SU-DHL-6 (cell line): ENCODE measurements around the gene ANAPC2.

Experiments used
- EZH2phosphoT487 ChIP-seq: fragments of 200-600 bp; sonication (generic), shearing (Covaris generic); conservative IDR thresholded peaks from 2 replicates; pipeline ENCODE4 v1.6.1; 2018; ENCODE audit warnings: mild to moderate bottlenecking, antibody characterized with exemption, low read length, moderate library complexity, mixed read lengths
- TF ChIP-seq, protein P1 (sequence below): fragments of 200-600 bp; sonication (generic); IDR thresholded peaks from one replicate; pipeline ENCODE4 v1.5.1; 2017; ENCODE audit warnings: antibody characterized with exemption, mild to moderate bottlenecking, low read length, moderate library complexity; ENCODE audit not compliant: insufficient read depth, poor library complexity, severe bottlenecking

- TF ChIP-seq, protein P1, sequence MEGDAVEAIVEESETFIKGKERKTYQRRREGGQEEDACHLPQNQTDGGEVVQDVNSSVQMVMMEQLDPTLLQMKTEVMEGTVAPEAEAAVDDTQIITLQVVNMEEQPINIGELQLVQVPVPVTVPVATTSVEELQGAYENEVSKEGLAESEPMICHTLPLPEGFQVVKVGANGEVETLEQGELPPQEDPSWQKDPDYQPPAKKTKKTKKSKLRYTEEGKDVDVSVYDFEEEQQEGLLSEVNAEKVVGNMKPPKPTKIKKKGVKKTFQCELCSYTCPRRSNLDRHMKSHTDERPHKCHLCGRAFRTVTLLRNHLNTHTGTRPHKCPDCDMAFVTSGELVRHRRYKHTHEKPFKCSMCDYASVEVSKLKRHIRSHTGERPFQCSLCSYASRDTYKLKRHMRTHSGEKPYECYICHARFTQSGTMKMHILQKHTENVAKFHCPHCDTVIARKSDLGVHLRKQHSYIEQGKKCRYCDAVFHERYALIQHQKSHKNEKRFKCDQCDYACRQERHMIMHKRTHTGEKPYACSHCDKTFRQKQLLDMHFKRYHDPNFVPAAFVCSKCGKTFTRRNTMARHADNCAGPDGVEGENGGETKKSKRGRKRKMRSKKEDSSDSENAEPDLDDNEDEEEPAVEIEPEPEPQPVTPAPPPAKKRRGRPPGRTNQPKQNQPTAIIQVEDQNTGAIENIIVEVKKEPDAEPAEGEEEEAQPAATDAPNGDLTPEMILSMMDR = no peak
- TF ChIP-seq EZH2phosphoT487 = no peak
Observed at GRCh38 chr9:137192859-137193258, 4.5 kb upstream of the ANAPC2 start.
